A673 (cell line): ENCODE results near the gene DESI1.

Experiments
- EZH2 ChIP-seq: fragments of 200-600 bp; sonication (generic); IDR thresholded peaks from 2 replicates; pipeline ENCODE4 v1.6.1; 2017; ENCODE audit warnings: borderline replicate concordance, low read depth, mild to moderate bottlenecking, mixed read lengths, antibody characterized with exemption, low read length; ENCODE audit not compliant: poor library complexity, severe bottlenecking
- TF ChIP-seq, protein P1 (sequence below): fragments of 300-800, 200-600 bp; sonication (generic); conservative IDR thresholded peaks from 2 replicates; pipeline ENCODE4 v1.5.1; 2017; ENCODE audit warnings: low read depth, mild to moderate bottlenecking, antibody characterized with exemption, low read length, moderate library complexity, mixed read lengths

DNA sequence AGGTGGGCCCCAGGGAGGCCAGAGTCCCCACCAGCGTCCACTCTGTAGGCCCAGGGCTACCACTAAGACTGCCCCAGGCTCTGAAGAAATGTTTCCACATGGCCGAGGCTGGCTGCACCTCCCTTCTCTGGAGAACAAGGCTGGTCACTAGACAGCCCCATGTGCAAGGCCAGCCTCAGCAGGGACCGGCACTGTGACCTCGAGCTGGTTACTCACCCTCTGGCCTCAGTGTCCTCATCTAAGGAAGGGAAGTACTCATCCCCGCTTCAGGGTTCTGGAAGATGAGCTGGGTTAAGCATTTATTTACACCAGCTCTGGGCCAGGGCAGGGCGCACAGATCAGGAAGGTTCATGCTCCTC, 40.9 kb downstream of the DESI1 start:
- TF ChIP-seq, protein P1, sequence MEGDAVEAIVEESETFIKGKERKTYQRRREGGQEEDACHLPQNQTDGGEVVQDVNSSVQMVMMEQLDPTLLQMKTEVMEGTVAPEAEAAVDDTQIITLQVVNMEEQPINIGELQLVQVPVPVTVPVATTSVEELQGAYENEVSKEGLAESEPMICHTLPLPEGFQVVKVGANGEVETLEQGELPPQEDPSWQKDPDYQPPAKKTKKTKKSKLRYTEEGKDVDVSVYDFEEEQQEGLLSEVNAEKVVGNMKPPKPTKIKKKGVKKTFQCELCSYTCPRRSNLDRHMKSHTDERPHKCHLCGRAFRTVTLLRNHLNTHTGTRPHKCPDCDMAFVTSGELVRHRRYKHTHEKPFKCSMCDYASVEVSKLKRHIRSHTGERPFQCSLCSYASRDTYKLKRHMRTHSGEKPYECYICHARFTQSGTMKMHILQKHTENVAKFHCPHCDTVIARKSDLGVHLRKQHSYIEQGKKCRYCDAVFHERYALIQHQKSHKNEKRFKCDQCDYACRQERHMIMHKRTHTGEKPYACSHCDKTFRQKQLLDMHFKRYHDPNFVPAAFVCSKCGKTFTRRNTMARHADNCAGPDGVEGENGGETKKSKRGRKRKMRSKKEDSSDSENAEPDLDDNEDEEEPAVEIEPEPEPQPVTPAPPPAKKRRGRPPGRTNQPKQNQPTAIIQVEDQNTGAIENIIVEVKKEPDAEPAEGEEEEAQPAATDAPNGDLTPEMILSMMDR = no peak
- no peak for TF ChIP-seq EZH2
